HG03457 (cell line): ENCODE data around the gene RIMS3.

Experiments used
- ATAC-seq: cut with Tn5 transposase; IDR thresholded peaks from one replicate; pipeline ENCODE4 v1.9.1; 2021; ENCODE audit warnings: moderate number of reproducible peaks; ENCODE audit not compliant: unreplicated experiment

The RIMS3 gene

GRCh38 chr1:40653851-40654537 is 11.5 kb downstream of the RIMS3 start:
- no peak for ATAC-seq

- ATAC-seq, result no peak
Observed at GRCh38 chr1:40652979-40653378, 12.5 kb downstream of the RIMS3 start.

GRCh38 chr1:40652468-40652867 is 13.0 kb downstream of the RIMS3 start:
- no peak for ATAC-seq

DNA sequence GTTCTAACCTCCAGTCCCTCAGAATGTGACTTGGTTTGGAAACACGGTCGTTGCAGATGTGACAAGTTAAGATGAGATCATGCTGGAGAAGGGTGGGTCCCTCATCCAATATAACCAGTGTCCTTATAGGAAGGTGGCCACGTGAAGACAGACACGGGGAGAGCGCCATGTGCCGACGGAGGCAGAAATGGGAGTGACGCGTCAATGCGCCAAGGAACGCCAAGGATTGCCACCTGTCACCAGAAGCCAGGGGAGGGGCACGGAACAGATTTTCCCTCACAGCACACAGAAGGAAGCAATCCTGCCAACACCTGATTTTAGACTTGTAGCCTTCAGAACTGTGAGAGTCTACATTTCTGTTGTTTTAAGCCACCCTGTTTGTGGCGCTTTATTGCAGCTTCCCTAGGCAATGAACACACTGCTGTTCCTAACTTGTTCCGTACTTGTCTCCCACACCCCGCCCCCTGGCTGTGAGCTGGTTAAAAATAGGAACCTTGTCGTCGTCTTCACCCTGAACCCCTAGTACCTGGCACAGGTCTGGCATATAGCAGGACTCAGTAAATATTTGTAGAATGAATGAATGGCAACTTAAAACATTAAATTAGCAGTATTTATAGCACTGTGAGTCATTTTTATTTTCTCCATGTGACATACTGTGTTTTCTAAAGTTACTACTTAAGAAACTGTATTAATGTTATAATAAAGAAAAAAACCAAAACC is 14.2 kb downstream of the RIMS3 start:
- no peak for ATAC-seq

GRCh38 chr1:40650075-40650474 is 15.4 kb downstream of the RIMS3 start:
- no peak for ATAC-seq

DNA sequence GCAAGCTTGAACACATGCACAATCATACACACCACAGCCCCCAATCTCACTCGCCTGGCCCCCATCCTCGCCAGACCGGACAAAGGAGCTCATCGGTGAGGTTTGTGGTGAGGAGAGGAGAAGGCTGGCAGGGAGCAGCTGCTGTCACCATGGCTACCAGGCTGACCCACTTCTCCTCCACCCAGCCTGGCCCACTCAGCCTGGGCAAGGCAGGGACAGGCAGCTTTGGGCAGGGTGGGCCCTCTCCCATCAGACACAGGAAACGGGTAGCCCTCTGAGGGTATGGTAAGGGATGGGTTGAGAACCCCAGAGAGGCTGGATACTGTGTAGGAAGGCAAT is 15.9 kb downstream of the RIMS3 start:
- ATAC-seq, result no peak

- no peak for ATAC-seq
Observed at GRCh38 chr1:40648928-40649591, 16.4 kb downstream of the RIMS3 start.

DNA sequence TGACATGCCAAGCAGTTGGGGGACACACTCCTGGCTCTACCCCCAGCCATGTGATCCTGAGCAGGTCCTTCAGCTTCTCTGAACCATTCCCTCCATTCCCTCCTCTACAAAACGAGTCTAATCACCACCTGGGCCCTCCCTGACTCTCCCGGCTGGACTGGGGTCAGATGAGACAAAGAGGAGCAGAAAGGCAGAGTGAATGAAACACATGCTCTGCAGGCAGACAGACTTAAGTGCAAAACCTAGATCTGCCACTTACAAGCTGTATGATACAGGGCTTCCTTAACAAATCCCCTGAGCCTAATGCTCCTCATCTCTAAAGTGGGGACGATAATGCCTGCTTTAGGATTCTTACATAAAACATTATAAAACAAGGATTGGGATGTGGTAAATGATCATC is 17.3 kb downstream of the RIMS3 start:
- no peak for ATAC-seq

DNA sequence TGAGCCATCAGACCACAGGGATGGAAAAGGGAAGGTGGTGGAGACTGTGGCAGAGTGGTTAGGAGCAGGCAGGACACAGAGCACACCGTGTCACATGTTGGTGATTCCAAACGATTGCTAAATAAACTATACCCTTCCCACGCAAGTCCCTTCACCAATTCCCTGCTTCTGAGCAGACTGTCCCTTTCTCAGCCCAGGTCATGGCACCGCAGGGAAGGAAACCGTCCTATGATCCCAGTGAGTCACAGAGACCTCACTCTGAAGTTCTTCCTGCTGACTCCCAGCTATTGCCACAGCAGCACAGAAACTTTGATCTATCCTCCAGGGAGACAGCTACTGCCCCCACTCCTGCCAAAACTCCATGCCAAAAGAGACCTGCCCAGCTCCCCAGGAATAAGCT is 19.2 kb downstream of the RIMS3 start:
- no peak for ATAC-seq

GRCh38 chr1:40645118-40645680 is 20.3 kb downstream of the RIMS3 start:
- ATAC-seq, result no peak

DNA sequence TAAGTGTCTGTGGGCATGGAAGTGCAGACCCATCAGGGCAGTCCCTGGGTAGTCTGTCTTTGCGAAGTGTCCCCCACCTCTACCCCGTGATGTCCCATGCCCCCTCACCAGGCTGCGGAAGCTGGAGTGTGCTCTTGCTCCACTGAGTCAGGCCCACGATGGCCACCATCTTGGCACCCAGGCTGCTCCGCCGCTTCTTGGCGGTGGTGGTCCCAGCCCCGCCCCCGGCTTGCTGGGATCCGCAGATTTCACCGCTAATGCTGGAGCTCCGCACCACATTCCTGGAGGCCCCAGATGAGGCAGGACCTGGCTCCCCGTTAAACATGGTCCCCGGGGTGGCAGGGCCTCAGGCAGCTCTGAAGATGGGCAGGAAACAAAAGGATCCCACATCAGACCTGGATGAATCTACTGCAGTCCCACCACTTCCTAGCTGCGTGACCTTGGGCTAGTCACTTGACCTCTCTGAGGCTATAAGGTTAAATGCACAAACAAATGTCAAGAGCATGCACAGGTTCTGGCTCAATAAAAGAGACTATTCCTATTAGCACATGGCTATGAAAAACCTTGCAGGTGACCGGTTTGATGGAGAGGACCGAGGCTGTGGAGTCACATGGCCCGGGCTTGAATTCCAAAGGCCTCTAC is 23.8 kb downstream of the RIMS3 start:
- ATAC-seq, result no peak

DNA sequence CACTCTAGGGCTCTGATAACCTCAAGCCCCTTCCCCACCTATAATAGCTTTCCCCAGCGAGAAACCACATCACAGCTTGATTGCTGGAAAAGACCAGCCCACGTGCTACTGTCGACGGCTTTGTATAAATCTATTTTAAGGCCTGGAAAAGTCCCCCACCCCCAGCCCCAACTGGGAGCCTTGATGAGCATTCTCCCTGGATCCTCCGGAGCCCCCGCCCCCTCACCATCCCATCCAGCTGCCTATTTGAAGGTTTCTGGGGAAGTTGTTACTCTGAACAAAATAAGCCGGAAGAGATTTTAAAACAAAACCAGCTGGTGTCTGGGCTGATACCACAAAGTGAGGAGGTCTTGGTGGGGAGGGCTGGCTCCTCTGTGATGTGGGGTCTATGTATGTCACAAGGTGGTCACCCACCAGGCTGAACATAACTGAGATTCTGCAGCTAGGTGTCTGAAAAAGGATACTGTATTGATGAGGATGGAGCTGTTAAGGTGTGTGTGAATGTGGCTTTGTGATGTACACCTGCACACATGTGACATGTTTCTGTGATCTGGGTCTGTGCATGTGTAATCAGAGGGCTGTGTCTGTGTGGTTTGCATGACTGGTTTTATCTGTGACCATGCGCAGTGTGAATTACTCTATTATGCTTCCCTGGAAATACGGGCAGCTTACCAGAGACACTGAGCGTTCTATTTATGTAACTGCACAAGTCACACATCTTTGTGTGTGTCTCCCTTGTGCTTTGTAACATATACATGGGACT is 25.0 kb downstream of the RIMS3 start:
- ATAC-seq, result no peak

DNA sequence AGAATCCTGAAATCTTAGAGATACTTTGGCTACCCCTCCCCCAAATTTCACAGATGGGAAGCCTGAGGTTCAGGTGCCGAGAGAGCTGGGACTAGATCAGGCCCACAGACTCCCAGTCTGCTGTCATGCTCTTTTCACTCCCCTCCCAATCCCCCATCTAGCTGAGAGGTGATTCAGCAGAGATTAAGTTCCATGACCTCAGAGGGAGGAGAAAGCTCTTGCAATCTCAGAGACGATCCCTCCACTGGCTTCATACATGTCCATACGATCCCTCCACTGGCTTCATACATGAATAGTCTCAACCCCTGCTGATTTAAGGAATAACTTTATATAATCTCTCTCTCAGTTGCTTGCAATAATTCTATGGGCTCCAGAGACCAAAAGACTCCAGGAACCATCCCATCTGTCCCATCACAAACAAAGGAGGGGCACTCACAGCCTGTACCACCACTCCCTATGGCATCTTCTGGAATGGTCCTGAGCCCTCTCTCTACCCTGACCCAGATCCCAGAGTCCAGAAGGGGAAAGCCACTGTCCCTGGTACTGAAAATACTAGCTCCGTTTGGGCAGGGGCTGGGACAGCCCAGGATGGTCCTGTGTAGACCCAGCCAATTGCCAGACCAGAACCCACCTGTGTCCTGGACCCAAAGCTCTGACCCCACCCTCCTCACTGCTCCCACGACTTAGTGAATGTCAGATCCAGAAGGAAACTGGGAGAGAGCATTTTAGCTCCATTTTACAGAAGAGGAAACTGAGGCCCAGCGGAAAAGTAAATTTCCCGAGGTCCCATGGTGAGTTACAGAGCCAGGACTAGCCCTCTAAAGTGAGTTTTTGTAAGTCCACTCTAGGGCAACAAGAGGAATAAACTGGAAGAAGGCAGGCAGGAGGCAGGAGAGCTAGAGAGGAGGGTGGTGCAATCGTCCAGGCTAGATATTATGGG is 27.1 kb downstream of the RIMS3 start:
- no peak for ATAC-seq

DNA sequence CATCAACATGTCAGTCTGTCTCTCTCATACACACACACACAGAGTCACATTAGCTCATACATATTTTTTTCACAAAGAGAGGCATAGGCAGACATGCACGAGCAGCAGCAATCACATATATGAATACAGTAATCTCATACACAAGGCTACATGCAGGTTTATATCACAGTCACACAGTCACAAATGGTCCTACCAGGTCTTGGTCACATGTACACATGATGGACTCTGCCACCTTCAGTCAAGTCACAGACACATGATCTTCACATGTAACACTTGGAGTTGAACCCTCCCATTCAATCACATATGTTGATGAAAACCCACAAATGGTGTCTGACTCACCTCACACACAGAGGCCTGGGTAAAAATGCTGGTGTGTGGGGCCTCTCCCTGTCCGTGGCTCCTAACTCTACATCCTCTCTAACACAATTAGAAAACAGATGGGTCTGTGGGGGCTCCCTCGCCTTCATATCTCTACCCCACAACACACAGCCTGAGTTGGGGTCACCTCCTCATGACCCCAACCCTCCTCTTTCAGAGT is 27.9 kb downstream of the RIMS3 start:
- no peak for ATAC-seq

GRCh38 chr1:40636777-40637176 is 28.7 kb downstream of the RIMS3 start:
- no peak for ATAC-seq

- no peak for ATAC-seq
Observed at GRCh38 chr1:40635763-40636500, 29.6 kb downstream of the RIMS3 start.

DNA sequence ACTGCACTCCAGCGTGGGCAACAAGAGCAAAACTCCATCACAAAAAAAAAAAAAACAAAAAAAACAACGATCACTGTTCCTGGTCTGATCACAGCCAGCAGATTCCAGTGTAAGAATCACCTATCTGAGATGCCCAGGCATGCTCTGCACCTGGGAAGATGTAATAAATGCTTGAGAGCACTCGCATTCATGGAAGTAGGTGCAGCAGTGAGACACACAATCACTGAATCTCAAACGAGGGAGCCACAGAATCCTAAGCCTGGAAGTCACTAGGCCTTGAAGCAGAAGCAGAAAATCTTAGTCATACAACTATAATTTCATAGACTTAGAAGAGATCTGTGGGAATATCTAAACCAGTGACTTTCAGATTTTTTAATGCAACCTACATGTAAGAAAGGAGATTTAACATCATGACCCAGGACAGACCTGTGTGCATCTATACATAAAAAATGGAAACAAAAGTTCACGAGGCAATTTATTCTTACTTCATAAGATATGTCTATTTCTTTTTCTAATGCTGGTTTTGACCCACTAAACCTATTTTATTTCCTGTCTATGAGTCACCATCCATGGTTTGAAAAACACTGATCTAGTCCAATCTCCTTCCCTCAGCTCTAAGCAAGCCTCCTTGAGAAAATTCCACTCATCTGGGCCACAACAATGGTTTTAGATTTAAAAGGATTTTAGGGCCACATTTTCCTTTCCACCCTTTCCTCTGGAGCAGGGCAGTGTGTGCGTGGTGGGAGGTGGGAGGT is 30.4 kb downstream of the RIMS3 start:
- ATAC-seq, result no peak

- no peak for ATAC-seq
Observed at GRCh38 chr1:40633931-40634376, 31.5 kb downstream of the RIMS3 start.
